ENCODE results near the gene SLC37A1.

SLC37A1 gene

DNA sequence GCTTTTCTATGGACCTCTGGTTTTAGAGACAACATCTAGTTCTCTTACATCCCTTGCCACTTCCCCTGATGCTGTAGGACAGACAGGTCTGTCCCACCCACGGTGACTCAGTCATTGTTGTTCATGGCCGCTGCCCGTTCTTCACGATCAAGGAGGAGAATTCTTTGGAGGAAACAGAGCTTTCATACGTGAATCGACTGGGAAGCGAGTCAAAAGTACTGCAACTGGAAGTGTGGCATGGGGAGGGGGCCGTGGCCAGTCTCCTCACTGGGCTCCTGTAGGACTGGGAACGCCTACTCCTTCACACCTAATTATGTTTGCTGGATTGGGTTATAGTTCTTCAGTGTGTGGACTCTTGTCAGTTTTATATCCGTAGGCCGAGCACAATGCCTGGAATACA lies 4.4 kb upstream of the SLC37A1 start:
- H3K36me3 ChIP-seq (ENCODE audit: insufficient read depth, low read length), result no peaks in the 10 kb centered on the region
- TF ChIP-seq EZH2 (IDR thresholded peaks at IDR 0.05; ENCODE audit: borderline replicate concordance, low read depth, low read length, severe bottlenecking), result no peak
- TF ChIP-seq, protein P1, sequence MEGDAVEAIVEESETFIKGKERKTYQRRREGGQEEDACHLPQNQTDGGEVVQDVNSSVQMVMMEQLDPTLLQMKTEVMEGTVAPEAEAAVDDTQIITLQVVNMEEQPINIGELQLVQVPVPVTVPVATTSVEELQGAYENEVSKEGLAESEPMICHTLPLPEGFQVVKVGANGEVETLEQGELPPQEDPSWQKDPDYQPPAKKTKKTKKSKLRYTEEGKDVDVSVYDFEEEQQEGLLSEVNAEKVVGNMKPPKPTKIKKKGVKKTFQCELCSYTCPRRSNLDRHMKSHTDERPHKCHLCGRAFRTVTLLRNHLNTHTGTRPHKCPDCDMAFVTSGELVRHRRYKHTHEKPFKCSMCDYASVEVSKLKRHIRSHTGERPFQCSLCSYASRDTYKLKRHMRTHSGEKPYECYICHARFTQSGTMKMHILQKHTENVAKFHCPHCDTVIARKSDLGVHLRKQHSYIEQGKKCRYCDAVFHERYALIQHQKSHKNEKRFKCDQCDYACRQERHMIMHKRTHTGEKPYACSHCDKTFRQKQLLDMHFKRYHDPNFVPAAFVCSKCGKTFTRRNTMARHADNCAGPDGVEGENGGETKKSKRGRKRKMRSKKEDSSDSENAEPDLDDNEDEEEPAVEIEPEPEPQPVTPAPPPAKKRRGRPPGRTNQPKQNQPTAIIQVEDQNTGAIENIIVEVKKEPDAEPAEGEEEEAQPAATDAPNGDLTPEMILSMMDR (IDR thresholded peaks at IDR 0.05; ENCODE audit: borderline replicate concordance, extremely low read depth, low read length, poor library complexity, severe bottlenecking), result no peak
- no peak overlapping the region for H3K9ac ChIP-seq (ENCODE audit: low read depth, low read length)
- no peak overlapping the region for H3K4me3 ChIP-seq (ENCODE audit: low read depth in 1 of 2, low read length in 2 of 2)
- ATAC-seq (ENCODE audit: insufficient read depth, low read depth) (no peak), DNase-seq (no peak)
- H3K9me3 ChIP-seq (ENCODE audit: insufficient read depth, low read length, severe bottlenecking), result no peaks in the 10 kb centered on the region
- H3K27ac ChIP-seq (ENCODE audit: low read length), result no peak overlapping the region
- H2AFZ ChIP-seq (ENCODE audit: low read depth, low read length), result no peak overlapping the region
- H3K79me2 ChIP-seq (ENCODE audit: insufficient read depth, low read length), result no peaks in the 10 kb centered on the region
- H3K4me2 ChIP-seq (ENCODE audit: insufficient read depth, low read length), result no peak overlapping the region
- H3K27me3 ChIP-seq (ENCODE audit: insufficient read depth, low read length, poor library complexity), result no peaks in the 10 kb centered on the region
- H4K20me1 ChIP-seq (ENCODE audit: insufficient read depth, low read length), result no peaks in the 10 kb centered on the region
- peaks cover 9% of the 10 kb centered on the region for H3K4me1 ChIP-seq (ENCODE audit: insufficient read depth, low read length)

GRCh38 chr21:42512346-42513034 lies 1.2 kb upstream of the SLC37A1 start:
- peak overlapping the region; percentile 86 for H2AFZ ChIP-seq (ENCODE audit: low read depth, low read length)

DNA sequence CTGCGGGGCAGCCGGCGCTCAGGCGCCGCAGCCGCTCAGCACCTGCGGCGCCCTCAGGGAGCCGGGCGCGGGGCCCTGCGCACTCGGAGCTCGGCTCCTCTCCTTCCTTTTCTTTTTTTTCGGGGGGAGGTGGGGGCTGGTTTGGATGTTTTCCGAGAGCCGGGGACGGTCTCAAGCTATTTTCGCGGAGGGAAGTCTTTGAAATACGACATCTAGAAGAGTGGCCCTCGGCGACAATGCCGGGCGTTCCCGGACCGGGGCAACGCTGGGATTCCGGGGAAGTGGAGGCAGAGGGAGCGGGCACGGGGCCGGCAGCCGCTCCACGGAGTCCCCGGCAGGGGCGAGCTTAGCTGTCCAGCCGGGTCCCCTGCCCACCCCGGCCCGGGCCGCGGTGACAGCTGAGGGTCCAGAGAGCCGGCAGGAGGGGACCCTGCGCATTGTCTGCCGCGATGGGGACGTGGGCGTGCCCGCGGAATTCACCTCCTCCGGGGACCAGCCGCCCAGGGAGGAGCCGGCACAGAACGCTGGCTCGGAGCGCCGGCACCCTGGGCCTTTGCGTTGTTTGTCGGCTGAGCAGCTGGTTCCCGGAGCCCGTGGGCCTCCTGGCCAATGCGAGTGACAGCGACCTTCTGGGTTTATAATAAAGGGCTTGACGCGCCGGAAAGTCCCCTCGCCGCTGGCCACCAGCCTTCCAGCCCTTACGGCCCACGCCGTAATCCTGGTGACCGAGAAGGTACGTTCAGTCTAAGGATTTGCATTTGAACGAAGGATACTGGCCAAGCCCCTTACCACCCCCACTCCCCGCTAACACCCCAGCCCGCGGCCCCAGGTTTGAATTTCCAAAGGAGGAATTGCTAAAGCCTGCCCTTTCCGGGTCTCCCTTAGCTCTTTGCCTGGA lies 582 bp downstream of the SLC37A1 start:
- peak overlapping the region; percentile 91 for H3K4me2 ChIP-seq (ENCODE audit: insufficient read depth, low read length)
- TF ChIP-seq EZH2 (IDR thresholded peaks at IDR 0.05; ENCODE audit: borderline replicate concordance, low read depth, low read length, severe bottlenecking), result no peak
- TF ChIP-seq, protein P1 (IDR thresholded peaks at IDR 0.05; ENCODE audit: borderline replicate concordance, extremely low read depth, low read length, poor library complexity, severe bottlenecking), result no peak
- H3K9ac ChIP-seq (ENCODE audit: low read depth, low read length), result peak overlapping the region; percentile 82
- H3K36me3 ChIP-seq (ENCODE audit: insufficient read depth, low read length), result no peaks in the 10 kb centered on the region
- H3K4me1 ChIP-seq (ENCODE audit: insufficient read depth, low read length), result peaks cover 23% of the 10 kb centered on the region
- H3K4me3 ChIP-seq (ENCODE audit: low read depth in 1 of 2, low read length in 2 of 2), result peak overlapping the region; percentile 77 to 84
- no peaks in the 10 kb centered on the region for H3K27me3 ChIP-seq (ENCODE audit: insufficient read depth, low read length, poor library complexity)
- peak overlapping the region; percentile 73 for H2AFZ ChIP-seq (ENCODE audit: low read depth, low read length)
- DNase-seq, result peak; percentile 59
- H3K27ac ChIP-seq (ENCODE audit: low read length), result peak overlapping the region; percentile 53; the same call in 1 of the 2 replicates
- no peaks in the 10 kb centered on the region for H3K79me2 ChIP-seq (ENCODE audit: insufficient read depth, low read length)
- ATAC-seq (ENCODE audit: insufficient read depth, low read depth), result peak; percentile 80
- H4K20me1 ChIP-seq (ENCODE audit: insufficient read depth, low read length), result no peaks in the 10 kb centered on the region
- H3K9me3 ChIP-seq (ENCODE audit: insufficient read depth, low read length, severe bottlenecking), result no peaks in the 10 kb centered on the region

More at GRCh38 chr21:42512346-42513034, 1.2 kb upstream of the SLC37A1 start:
- Histone ChIP-seq H3K79me2 (ENCODE audit: insufficient read depth, low read length) (no peaks in the 10 kb centered on the region), H3K4me2 (ENCODE audit: insufficient read depth, low read length) (no peak overlapping the region), H3K9me3 (ENCODE audit: insufficient read depth, low read length, severe bottlenecking) (no peaks in the 10 kb centered on the region), H3K4me3 (ENCODE audit: low read depth in 1 of 2, low read length in 2 of 2) (no peak overlapping the region), H3K36me3 (ENCODE audit: insufficient read depth, low read length) (no peaks in the 10 kb centered on the region), H4K20me1 (ENCODE audit: insufficient read depth, low read length) (no peaks in the 10 kb centered on the region), H3K9ac (ENCODE audit: low read depth, low read length) (peak overlapping the region; percentile 82; the same call in 1 of the 2 replicates), H3K27me3 (ENCODE audit: insufficient read depth, low read length, poor library complexity) (no peaks in the 10 kb centered on the region), H3K27ac (ENCODE audit: low read length) (no peak overlapping the region), H3K4me1 (ENCODE audit: insufficient read depth, low read length) (peaks cover 23% of the 10 kb centered on the region)
- TF ChIP-seq, protein P1 (IDR thresholded peaks at IDR 0.05; ENCODE audit: borderline replicate concordance, extremely low read depth, low read length, poor library complexity, severe bottlenecking), result no peak
- no peak for TF ChIP-seq EZH2 (IDR thresholded peaks at IDR 0.05; ENCODE audit: borderline replicate concordance, low read depth, low read length, severe bottlenecking)
- DNase-seq, result no peak
- no peak for ATAC-seq (ENCODE audit: insufficient read depth, low read depth)
